ENCODE results near the gene KCNA10.

The KCNA10 gene

DNA sequence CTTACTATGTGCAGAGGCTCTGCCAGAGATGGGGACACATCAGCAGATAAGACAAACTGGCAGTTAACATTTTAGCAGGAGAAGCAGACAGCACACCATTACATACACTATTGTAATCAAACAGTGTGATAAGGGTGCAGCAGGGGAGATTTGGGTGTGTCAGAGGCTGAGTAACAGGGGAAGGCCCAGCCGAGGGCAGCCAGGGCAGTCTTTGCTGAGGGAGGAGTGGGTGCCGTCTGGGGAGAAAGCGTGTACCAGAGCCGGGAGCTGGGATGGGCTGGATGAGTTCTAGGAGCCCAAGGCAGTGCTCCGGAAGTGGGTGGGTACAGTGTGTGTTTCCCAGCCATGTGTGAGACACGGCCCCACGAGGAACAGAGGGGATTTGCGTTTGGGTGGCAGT, 31.2 kb downstream of the KCNA10 start:
- CTCF ChIA-PET: interaction anchor here (3.4 kb wide), 1 partner anchor 8 kb away, joined by 16 read pairs; no protein-coding TSS in a partner anchor
- POLR2A ChIA-PET: no interaction called here
- TF ChIP-seq LEF1 (IDR thresholded peaks at IDR 0.05; ENCODE audit: borderline replicate concordance) (no peak), L3MBTL2 (conservative IDR thresholded peaks at IDR 0.05) (no peak), ARNT (IDR thresholded peaks at IDR 0.05) (no peak), SUZ12 (IDR thresholded peaks at IDR 0.05) (no peak), FOXK2 (IDR thresholded peaks at IDR 0.05) (no peak), BHLHE40 (IDR thresholded peaks at IDR 0.05; ENCODE audit: borderline replicate concordance) (no peak), SP1 (IDR thresholded peaks at IDR 0.05) (no peak), TARDBP (IDR thresholded peaks at IDR 0.05) (no peak), FOXM1 (IDR thresholded peaks at IDR 0.05; ENCODE audit: borderline replicate concordance) (no peak)
- no peak for DNase-seq (ENCODE audit: extremely low spot score)

DNA sequence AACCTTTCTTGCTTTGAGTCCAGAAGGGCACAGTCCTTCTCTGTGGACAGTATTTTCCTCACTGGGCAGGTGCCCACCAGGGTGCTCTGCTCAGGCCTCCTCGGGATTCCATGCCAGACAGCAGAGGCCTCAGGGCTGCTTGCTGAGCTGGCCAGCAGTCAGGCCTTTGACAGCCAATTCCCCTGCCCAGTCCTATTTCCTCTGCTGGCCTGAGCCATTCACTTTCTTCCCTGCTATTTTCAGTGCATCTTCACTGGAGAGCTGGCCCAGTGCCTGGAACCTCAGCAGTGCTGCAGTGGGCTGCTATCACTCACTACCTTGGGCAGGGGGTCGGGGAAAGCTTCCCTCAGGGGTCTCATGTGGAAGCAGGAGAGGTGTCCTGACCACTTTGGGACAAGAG, 33.2 kb downstream of the KCNA10 start:
- no peak for TF ChIP-seq BHLHE40 (IDR thresholded peaks at IDR 0.05; ENCODE audit: borderline replicate concordance)
- no peak for TF ChIP-seq ELF4 (IDR thresholded peaks at IDR 0.05)
- TF ChIP-seq ARNT (IDR thresholded peaks at IDR 0.05): no peak
- TF ChIP-seq ZNF384 (IDR thresholded peaks at IDR 0.05): no peak
- no peak for TF ChIP-seq SP1 (IDR thresholded peaks at IDR 0.05)
- TF ChIP-seq TARDBP (IDR thresholded peaks at IDR 0.05): no peak
- no peak for TF ChIP-seq L3MBTL2 (conservative IDR thresholded peaks at IDR 0.05)
- no peak for TF ChIP-seq FOXK2 (IDR thresholded peaks at IDR 0.05)
- TF ChIP-seq FOXA1 (IDR thresholded peaks at IDR 0.05): no peak
- TF ChIP-seq NFRKB (IDR thresholded peaks at IDR 0.05): no peak
- no peak for TF ChIP-seq FOXM1 (IDR thresholded peaks at IDR 0.05; ENCODE audit: borderline replicate concordance)
- TF ChIP-seq HDGF (IDR thresholded peaks at IDR 0.05; ENCODE audit: borderline replicate concordance): no peak
- no peak for TF ChIP-seq CTBP1 (IDR thresholded peaks at IDR 0.05; ENCODE audit: borderline replicate concordance)
- TF ChIP-seq, protein P1, sequence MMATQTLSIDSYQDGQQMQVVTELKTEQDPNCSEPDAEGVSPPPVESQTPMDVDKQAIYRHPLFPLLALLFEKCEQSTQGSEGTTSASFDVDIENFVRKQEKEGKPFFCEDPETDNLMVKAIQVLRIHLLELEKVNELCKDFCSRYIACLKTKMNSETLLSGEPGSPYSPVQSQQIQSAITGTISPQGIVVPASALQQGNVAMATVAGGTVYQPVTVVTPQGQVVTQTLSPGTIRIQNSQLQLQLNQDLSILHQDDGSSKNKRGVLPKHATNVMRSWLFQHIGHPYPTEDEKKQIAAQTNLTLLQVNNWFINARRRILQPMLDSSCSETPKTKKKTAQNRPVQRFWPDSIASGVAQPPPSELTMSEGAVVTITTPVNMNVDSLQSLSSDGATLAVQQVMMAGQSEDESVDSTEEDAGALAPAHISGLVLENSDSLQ (IDR thresholded peaks at IDR 0.05): no peak
- TF ChIP-seq SUZ12 (IDR thresholded peaks at IDR 0.05): no peak
- TF ChIP-seq LEF1 (IDR thresholded peaks at IDR 0.05; ENCODE audit: borderline replicate concordance): no peak
- POLR2A ChIA-PET: no interaction called here
- CTCF ChIA-PET: interaction anchor here (0.7 to 3.4 kb wide), 4 partner anchors 10 to 278 kb away, joined by 3 to 16 read pairs (median 4); no protein-coding TSS in a partner anchor
- DNase-seq (ENCODE audit: extremely low spot score): no peak

DNA sequence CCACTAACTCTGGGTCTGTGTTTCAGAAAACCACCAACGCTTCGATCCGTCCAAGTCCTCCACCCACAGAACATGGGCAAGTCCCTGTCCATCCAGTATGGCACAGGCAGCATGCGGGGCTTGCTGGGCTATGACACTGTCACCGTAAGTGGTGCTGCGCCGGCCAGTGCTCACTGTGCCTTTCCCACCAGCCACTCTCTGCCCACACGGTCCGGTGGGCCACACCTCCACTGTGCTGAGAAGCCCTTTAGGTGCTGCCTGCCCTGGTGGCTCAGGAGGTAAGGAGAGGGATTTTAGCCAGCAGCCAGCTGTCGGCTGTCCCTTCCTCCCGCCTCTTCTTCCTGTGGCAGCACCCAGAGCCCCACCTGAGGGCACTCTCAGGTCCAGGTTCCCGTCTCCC, 34.2 kb downstream of the KCNA10 start:
- ChIA-PET CTCF (interaction anchor here (3.4 kb wide), 1 partner anchor 11 kb away, joined by 16 read pairs; no protein-coding TSS in a partner anchor), POLR2A (no interaction called here)
- no peak for TF ChIP-seq NFRKB (IDR thresholded peaks at IDR 0.05)
- no peak for TF ChIP-seq SUZ12 (IDR thresholded peaks at IDR 0.05)
- no peak for TF ChIP-seq TARDBP (IDR thresholded peaks at IDR 0.05)
- TF ChIP-seq CTBP1 (IDR thresholded peaks at IDR 0.05; ENCODE audit: borderline replicate concordance): no peak
- TF ChIP-seq LEF1 (IDR thresholded peaks at IDR 0.05; ENCODE audit: borderline replicate concordance): no peak
- no peak for TF ChIP-seq FOXM1 (IDR thresholded peaks at IDR 0.05; ENCODE audit: borderline replicate concordance)
- TF ChIP-seq SP1 (IDR thresholded peaks at IDR 0.05): no peak
- no peak for TF ChIP-seq FOXA1 (IDR thresholded peaks at IDR 0.05)
- TF ChIP-seq, protein P1 (IDR thresholded peaks at IDR 0.05): no peak
- TF ChIP-seq BHLHE40 (IDR thresholded peaks at IDR 0.05; ENCODE audit: borderline replicate concordance): no peak
- TF ChIP-seq HDGF (IDR thresholded peaks at IDR 0.05; ENCODE audit: borderline replicate concordance): no peak
- TF ChIP-seq ARNT (IDR thresholded peaks at IDR 0.05): no peak
- no peak for TF ChIP-seq L3MBTL2 (conservative IDR thresholded peaks at IDR 0.05)
- no peak for TF ChIP-seq ELF4 (IDR thresholded peaks at IDR 0.05)
- TF ChIP-seq ZNF384 (IDR thresholded peaks at IDR 0.05): no peak
- TF ChIP-seq FOXK2 (IDR thresholded peaks at IDR 0.05): no peak
- DNase-seq (ENCODE audit: extremely low spot score): no peak

DNA sequence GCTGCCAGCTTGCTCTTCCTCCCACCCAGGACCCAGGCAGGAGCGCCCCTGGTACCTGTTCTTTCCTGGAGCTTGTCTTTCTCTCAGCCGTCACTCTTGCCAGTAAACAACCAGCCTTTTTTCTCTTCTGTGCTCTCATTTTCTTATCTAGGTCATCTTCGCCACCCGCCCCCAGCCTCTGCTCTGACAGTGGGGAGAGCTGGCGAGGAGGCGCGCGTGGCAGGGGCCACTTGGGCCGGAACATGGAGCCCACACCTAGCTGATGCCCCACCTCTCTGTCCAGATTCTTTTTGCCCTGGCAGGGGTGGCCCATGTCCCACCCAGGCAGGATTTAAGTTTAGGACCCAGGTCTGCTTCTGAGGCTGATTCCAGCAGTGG, 35.7 kb downstream of the KCNA10 start:
- no peak for TF ChIP-seq FOXA1 (IDR thresholded peaks at IDR 0.05)
- TF ChIP-seq ARNT (IDR thresholded peaks at IDR 0.05): no peak
- TF ChIP-seq L3MBTL2 (conservative IDR thresholded peaks at IDR 0.05): no peak
- TF ChIP-seq CTBP1 (IDR thresholded peaks at IDR 0.05; ENCODE audit: borderline replicate concordance): no peak
- TF ChIP-seq ELF4 (IDR thresholded peaks at IDR 0.05): no peak
- TF ChIP-seq NFRKB (IDR thresholded peaks at IDR 0.05): no peak
- TF ChIP-seq TARDBP (IDR thresholded peaks at IDR 0.05): no peak
- TF ChIP-seq, protein P1 (IDR thresholded peaks at IDR 0.05): no peak
- no peak for TF ChIP-seq FOXK2 (IDR thresholded peaks at IDR 0.05)
- TF ChIP-seq SP1 (IDR thresholded peaks at IDR 0.05): no peak
- DNase-seq (ENCODE audit: extremely low spot score): no peak
- ChIA-PET POLR2A (no interaction called here), CTCF (interaction anchor here (0.9 to 3.1 kb wide), 2 partner anchors 13 to 395 kb away, joined by 3 to 14 read pairs; no protein-coding TSS in a partner anchor)

DNA sequence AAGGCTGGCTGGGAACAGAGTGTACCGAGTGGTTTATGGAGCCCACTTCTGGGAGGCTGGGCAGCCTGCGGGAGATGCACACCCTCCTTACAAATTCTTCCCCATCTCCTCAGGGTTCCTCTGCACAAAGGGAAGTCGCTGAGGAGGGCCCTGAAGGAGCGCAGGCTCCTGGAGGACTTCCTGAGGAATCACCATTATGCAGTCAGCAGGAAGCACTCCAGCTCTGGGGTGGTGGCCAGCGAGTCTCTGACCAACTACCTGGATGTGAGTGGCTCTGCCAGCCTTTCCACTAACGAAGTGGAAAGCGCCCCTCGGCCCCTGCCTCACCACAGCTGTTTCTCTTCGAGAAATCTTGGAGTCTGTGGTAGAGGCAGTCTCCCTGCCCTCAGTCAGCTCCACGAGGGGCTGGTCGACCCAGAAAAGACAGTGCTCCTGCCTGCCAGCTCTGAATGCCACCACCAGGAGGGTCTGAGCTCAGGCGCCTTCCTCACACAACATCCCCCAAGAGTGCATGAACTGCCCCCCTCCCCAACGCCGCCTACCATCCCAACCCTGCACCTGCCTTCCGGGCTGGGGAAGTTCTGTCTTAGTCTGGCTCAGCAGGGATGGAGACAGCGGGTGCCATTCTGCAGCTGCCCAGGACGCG, 36.2 kb downstream of the KCNA10 start:
- ChIA-PET CTCF (interaction anchor here (0.9 to 3.1 kb wide), 2 partner anchors 13 to 395 kb away, joined by 3 to 14 read pairs; no protein-coding TSS in a partner anchor), POLR2A (no interaction called here)
- no peak for DNase-seq (ENCODE audit: extremely low spot score)
- TF ChIP-seq FOXA1 (IDR thresholded peaks at IDR 0.05) (no peak), SP1 (IDR thresholded peaks at IDR 0.05) (no peak), LEF1 (IDR thresholded peaks at IDR 0.05; ENCODE audit: borderline replicate concordance) (no peak), ELF4 (IDR thresholded peaks at IDR 0.05) (no peak), TARDBP (IDR thresholded peaks at IDR 0.05) (no peak), FOXK2 (IDR thresholded peaks at IDR 0.05) (no peak), SUZ12 (IDR thresholded peaks at IDR 0.05) (no peak), HDGF (IDR thresholded peaks at IDR 0.05; ENCODE audit: borderline replicate concordance) (no peak)
